ENCODE data around the gene CRB3. TPM values are rescaled to one million over a fixed set of nuclear protein-coding genes. Genes with fewer than 3 reads are reported as not detected.

Gene CRB3
- total and polyA plus RNA-seq, 9 of the 15 experiments (the other 6 are each of a cell fraction or from before 2014, with no cell fraction given): 0.49 TPM; not detected in 8

- TF ChIP-seq HNRNPK (IDR thresholded peaks at IDR 0.05; ENCODE audit: low read depth, low read length, poor library complexity, severe bottlenecking) (no peak), ESRRB (CRISPR knock-in tag; IDR thresholded peaks at IDR 0.05; ENCODE audit: borderline replicate concordance) (no peak), ZNF644 (tag; IDR thresholded peaks at IDR 0.05; ENCODE audit: low read depth) (peak; percentile 74; the same call in 1 of the 2 replicates), TEAD4 (IDR thresholded peaks at IDR 0.05; ENCODE audit: low read length) (peak; percentile 51; the same call in 1 of the 2 replicates), TEAD4 (CRISPR knock-in tag; IDR thresholded peaks at IDR 0.05; ENCODE audit: borderline replicate concordance) (peak; percentile 90; the same call in 1 of the 2 replicates), LARP7 (IDR thresholded peaks at IDR 0.05) (no peak), CREBBP (IDR thresholded peaks at IDR 0.05; ENCODE audit: low read depth, low read length) (no peak), TAF15 (IDR thresholded peaks at IDR 0.05; ENCODE audit: low read depth, low read length) (no peak), PCBP2 (IDR thresholded peaks at IDR 0.05; ENCODE audit: low read depth, low read length, poor library complexity, severe bottlenecking) (no peak), ZNF347 (CRISPR knock-in tag; IDR thresholded peaks at IDR 0.05; ENCODE audit: low read depth) (peak; percentile 72; the same call in 1 of the 2 replicates), ZNF224 (CRISPR knock-in tag; IDR thresholded peaks at IDR 0.05) (peak; percentile 82; the same call in 1 of the 2 replicates), CBFB (CRISPR knock-in tag; IDR thresholded peaks at IDR 0.05) (peak; percentile 28; the same call in 1 of the 2 replicates), SNRNP70 (optimal IDR thresholded peaks at IDR 0.05; ENCODE audit: low read depth, low read length) (no peak), TFAM (CRISPR knock-in tag; conservative IDR thresholded peaks at IDR 0.05) (no peak), NEUROD1 (IDR thresholded peaks at IDR 0.05; ENCODE audit: borderline replicate concordance, low read depth, low read length, partially characterized antibody) (peak; percentile 99), KLF10 (CRISPR knock-in tag; IDR thresholded peaks at IDR 0.05) (no peak), CBX3 (IDR thresholded peaks at IDR 0.05; ENCODE audit: borderline replicate concordance in 1 of 2, low read length in 2 of 2) (peak in 1 of 2 experiments; percentile 97; a peak in 2 of 3 replicates), ZBTB2 (IDR thresholded peaks at IDR 0.05) (no peak), RB1 (IDR thresholded peaks at IDR 0.05; ENCODE audit: low read depth) (0 out of 2 replicates have a peak, but pooled peaks have one; percentile 0), ZNF431 (CRISPR knock-in tag; IDR thresholded peaks at IDR 0.05) (peak; percentile 92)
- TF ChIP-seq, protein P1, sequence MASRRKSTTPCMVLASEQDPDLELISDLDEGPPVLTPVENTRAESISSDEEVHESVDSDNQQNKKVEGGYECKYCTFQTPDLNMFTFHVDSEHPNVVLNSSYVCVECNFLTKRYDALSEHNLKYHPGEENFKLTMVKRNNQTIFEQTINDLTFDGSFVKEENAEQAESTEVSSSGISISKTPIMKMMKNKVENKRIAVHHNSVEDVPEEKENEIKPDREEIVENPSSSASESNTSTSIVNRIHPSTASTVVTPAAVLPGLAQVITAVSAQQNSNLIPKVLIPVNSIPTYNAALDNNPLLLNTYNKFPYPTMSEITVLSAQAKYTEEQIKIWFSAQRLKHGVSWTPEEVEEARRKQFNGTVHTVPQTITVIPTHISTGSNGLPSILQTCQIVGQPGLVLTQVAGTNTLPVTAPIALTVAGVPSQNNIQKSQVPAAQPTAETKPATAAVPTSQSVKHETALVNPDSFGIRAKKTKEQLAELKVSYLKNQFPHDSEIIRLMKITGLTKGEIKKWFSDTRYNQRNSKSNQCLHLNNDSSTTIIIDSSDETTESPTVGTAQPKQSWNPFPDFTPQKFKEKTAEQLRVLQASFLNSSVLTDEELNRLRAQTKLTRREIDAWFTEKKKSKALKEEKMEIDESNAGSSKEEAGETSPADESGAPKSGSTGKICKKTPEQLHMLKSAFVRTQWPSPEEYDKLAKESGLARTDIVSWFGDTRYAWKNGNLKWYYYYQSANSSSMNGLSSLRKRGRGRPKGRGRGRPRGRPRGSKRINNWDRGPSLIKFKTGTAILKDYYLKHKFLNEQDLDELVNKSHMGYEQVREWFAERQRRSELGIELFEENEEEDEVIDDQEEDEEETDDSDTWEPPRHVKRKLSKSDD (conservative IDR thresholded peaks at IDR 0.05; ENCODE audit: low read length): no peak
- TF ChIP-seq, protein P2, sequence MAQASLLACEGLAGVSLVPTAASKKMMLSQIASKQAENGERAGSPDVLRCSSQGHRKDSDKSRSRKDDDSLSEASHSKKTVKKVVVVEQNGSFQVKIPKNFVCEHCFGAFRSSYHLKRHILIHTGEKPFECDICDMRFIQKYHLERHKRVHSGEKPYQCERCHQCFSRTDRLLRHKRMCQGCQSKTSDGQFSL (CRISPR knock-in tag; IDR thresholded peaks at IDR 0.05): no peak
- TF ChIP-seq, protein P2 (tag; IDR thresholded peaks at IDR 0.05): no peak
These were observed 38.9 kb upstream of the CRB3 start (continued) for GRCh38 chr19:6424939-6425731.

All from K562 (cell line).